ENCODE results near the gene SLC1A4.
"Not testable (repeated sequence)": the region's sequence is repeated elsewhere in the genome, so short reads cannot be mapped to it uniquely, and the experiment has no call there.

SLC1A4 gene

DNA sequence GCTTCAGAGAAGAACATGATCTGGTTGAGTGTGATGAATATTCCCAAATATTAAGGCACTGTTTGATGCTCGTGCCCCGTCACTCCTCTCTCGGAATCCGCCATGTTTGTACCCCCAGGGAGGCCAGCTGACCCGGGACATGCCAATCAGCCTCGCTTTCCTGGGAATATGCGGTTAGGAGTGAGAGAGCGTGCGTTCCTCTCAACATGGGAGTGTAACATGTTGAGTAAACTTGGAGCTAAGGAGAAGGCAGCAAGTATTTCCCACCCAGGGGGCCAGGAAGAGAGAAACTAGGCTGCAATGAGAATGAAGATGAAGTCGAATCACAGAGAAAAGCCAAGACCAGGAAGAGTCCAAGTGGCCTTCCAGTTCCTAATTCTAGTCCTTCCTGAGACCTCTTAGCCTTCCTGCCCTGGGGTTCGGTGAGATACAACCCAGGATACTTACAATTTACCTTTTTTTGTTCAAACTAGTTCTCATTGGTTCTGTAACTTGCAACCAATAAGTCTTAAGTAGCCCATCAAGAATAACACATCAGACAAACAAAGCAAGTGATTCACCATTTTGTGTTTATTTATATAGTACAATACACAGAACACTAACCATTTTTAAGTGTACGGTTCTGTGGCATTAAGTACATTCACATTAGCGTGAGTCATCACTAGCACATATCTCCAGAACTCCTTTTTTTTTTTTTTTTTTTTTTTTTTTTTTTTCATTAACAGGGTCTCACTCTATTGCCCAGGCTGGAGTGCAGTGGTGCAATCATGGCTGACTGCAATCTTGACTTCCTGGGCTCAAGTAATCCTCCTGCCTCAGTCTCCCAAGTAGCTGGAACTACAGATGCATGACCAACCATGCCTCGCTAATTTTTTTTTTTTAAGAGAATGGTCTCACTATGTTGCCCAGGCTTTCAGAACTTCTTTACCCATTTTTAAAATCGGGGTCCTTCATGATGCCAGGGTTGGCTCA lies 36.4 kb upstream of the SLC1A4 start:
- Mint-ChIP-seq H3K27me3 (no peaks in the 10 kb centered on the region), H3K4me1 (peaks cover 1% of the 10 kb centered on the region), H3K36me3 (ENCODE audit: low read depth) (peaks cover 1% of the 10 kb centered on the region), H3K4me3 (no peak overlapping the region), H3K27ac (no peak overlapping the region), H3K9me3 (no peaks in the 10 kb centered on the region)
- no peak for DNase-seq
- no peak for ATAC-seq

DNA sequence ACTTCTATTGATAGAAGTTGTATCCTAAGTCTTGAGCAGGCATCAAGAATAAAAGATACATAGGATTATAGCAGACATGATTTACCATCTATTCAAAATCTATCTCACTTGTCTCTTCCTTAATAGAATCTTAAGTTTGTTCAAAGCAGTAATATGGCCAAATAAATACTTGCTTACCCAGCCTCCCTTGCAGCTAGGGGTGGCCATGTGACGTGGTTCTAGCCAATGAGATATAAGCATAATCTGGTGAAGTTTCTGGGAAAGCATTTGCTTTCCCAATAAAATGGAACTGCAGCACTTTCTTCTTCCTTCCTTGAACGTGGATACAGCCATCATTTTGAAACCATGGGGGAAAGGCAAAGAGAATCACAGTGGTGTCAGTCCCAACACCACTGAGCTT lies 33.7 kb upstream of the SLC1A4 start:
- ATAC-seq = no peak
- H3K27ac Mint-ChIP-seq = no peak overlapping the region
- H3K9me3 Mint-ChIP-seq = no peaks in the 10 kb centered on the region
- no peaks in the 10 kb centered on the region for H3K27me3 Mint-ChIP-seq
- H3K36me3 Mint-ChIP-seq (ENCODE audit: low read depth) = peaks cover 1% of the 10 kb centered on the region
- H3K4me1 Mint-ChIP-seq = no peaks in the 10 kb centered on the region
- no peak overlapping the region for H3K4me3 Mint-ChIP-seq
- no peak for DNase-seq

GRCh38 chr2:64957109-64957903 lies 31.9 kb upstream of the SLC1A4 start:
- DNase-seq (no peak), ATAC-seq (no peak)
- H3K9me3 Mint-ChIP-seq = no peaks in the 10 kb centered on the region
- H3K27me3 Mint-ChIP-seq = no peaks in the 10 kb centered on the region
- H3K4me1 Mint-ChIP-seq = no peaks in the 10 kb centered on the region
- H3K27ac Mint-ChIP-seq = no peak overlapping the region
- H3K36me3 Mint-ChIP-seq (ENCODE audit: low read depth) = peaks cover 1% of the 10 kb centered on the region
- no peak overlapping the region for H3K4me3 Mint-ChIP-seq

DNA sequence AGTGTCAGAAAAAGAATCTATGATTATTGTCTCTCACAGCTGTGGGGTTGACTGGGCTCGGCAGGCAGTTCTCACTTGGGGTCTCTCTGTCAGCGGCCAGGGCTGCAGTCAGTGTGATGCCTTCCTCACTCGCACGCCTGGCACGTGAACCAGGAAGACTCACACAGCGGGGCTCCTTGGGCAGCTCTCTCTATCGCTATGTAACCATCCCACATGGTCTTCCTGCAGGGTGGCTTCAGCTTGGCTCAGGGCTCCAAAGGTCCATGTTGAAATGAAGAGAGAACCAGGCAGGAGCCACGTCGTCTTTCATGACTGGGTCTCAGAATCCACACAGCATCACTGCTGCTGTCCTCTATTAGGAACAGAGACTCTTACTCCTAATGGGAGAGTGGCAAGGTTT lies 30.6 kb upstream of the SLC1A4 start:
- H3K36me3 Mint-ChIP-seq (ENCODE audit: low read depth) = peaks cover 1% of the 10 kb centered on the region
- no peak overlapping the region for H3K27ac Mint-ChIP-seq
- no peak overlapping the region for H3K4me3 Mint-ChIP-seq
- no peaks in the 10 kb centered on the region for H3K27me3 Mint-ChIP-seq
- H3K4me1 Mint-ChIP-seq = no peaks in the 10 kb centered on the region
- H3K9me3 Mint-ChIP-seq = no peaks in the 10 kb centered on the region
- no peak for DNase-seq
- no peak for ATAC-seq

- no peaks in the 10 kb centered on the region for H3K4me1 Mint-ChIP-seq
- no peak for ATAC-seq
Observed at GRCh38 chr2:64960819-64961218, 28.4 kb upstream of the SLC1A4 start.

DNA sequence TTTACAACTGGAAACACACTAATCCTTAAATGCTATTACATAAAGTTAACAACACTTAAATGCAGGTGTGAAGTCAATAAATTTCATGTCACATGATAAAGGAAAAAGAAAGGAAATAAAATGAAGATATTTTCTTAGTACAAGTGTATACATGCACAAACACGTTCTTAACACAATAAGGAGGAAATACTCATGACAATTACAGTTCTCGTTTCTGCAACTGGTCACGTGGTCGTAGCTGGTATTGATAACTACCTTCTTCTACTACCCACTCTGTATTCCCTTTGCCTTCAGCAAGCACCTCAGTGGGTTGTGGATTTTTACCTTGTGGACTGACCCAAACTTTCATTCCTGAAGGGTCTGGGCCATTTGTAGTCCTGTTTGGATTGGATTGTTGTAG lies 26.1 kb upstream of the SLC1A4 start:
- not testable (repeated sequence) for H3K27me3 Mint-ChIP-seq; H3K36me3 Mint-ChIP-seq (ENCODE audit: low read depth); H3K4me3 Mint-ChIP-seq; H3K4me1 Mint-ChIP-seq; H3K27ac Mint-ChIP-seq; DNase-seq; H3K9me3 Mint-ChIP-seq; ATAC-seq

More at GRCh38 chr2:64960819-64961218, 28.4 kb upstream of the SLC1A4 start:
- Mint-ChIP-seq H3K4me3 (no peak overlapping the region), H3K27ac (no peak overlapping the region), H3K9me3 (no peaks in the 10 kb centered on the region), H3K36me3 (ENCODE audit: low read depth) (peaks cover 1% of the 10 kb centered on the region), H3K27me3 (no peaks in the 10 kb centered on the region)
- DNase-seq = no peak

DNA sequence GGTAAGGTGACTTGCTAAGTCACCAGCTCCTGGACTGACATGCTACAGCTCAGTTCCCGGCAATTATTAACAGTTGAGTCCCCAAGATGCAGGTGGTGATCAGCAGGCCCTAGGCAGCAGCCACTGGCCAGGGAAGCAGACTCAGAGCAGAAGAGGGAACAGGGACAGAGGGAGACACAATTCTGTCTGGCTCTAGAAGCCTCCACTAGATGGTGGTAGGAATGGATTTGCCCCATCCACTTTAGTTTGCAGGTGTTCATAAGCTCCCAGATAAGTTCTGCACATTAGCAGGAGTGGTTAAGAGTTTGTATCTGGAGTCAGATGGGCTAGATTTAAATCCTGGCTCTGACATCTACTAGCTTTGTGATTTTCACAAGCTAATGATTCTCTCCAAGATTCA lies 25.5 kb upstream of the SLC1A4 start:
- Mint-ChIP-seq H3K4me1 (no peaks in the 10 kb centered on the region), H3K9me3 (no peaks in the 10 kb centered on the region), H3K27me3 (no peaks in the 10 kb centered on the region), H3K27ac (no peak overlapping the region), H3K36me3 (ENCODE audit: low read depth) (no peaks in the 10 kb centered on the region), H3K4me3 (no peak overlapping the region)
- ATAC-seq (no peak), DNase-seq (no peak)

- no peaks in the 10 kb centered on the region for H3K27me3 Mint-ChIP-seq
- H3K27ac Mint-ChIP-seq = no peak overlapping the region
- H3K9me3 Mint-ChIP-seq = no peaks in the 10 kb centered on the region
Observed at GRCh38 chr2:64966017-64966416, 23.2 kb upstream of the SLC1A4 start.

DNA sequence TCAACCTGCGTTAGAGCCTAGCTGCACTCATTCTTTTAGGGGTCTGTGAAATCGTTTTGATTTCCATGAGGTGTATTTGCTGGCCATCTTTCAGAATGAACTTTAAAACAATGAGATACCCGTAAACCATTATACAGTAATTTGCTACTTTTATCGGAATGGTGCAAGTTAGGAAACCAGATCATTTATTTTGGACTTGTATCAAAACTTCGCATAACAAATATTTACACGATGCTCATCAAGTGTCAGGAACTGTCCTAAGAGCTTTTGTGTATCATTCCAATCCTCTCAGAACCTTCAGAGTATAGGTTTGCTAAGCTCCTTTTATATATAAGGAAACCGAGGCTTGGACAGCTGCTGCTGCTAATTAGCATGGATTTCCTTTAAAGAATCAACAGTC lies 22.4 kb upstream of the SLC1A4 start:
- H3K4me1 Mint-ChIP-seq = no peaks in the 10 kb centered on the region
- no peak overlapping the region for H3K4me3 Mint-ChIP-seq
- DNase-seq (no peak), ATAC-seq (no peak)
- H3K9me3 Mint-ChIP-seq = no peaks in the 10 kb centered on the region
- no peak overlapping the region for H3K27ac Mint-ChIP-seq
- no peaks in the 10 kb centered on the region for H3K36me3 Mint-ChIP-seq (ENCODE audit: low read depth)
- H3K27me3 Mint-ChIP-seq = no peaks in the 10 kb centered on the region

More at GRCh38 chr2:64966017-64966416, 23.2 kb upstream of the SLC1A4 start:
- no peaks in the 10 kb centered on the region for H3K36me3 Mint-ChIP-seq (ENCODE audit: low read depth)
- no peaks in the 10 kb centered on the region for H3K4me1 Mint-ChIP-seq
- H3K4me3 Mint-ChIP-seq = no peak overlapping the region
- ATAC-seq = no peak
- DNase-seq = no peak

DNA sequence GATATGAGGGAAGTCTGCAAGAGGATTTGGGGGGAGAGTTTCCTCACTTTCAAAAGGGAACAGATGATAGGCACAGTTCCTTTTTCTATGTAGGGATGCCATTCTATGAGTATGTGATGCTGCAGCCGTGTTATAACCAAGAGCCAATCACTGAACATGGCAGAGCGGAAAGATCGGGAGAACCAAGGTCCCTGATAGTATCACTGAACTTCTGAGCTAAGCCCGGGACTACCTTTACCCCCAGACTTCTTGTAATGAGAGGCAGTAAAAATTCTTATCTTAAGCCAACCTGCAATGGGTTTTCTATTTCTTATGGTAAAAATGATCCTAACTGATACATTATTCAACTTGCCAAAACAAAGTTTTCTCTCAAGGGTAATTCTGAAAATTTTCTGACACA lies 21.6 kb upstream of the SLC1A4 start:
- H3K4me3 Mint-ChIP-seq = no peak overlapping the region
- H3K9me3 Mint-ChIP-seq = no peaks in the 10 kb centered on the region
- no peaks in the 10 kb centered on the region for H3K4me1 Mint-ChIP-seq
- H3K36me3 Mint-ChIP-seq (ENCODE audit: low read depth) = no peaks in the 10 kb centered on the region
- no peak overlapping the region for H3K27ac Mint-ChIP-seq
- no peak for DNase-seq
- H3K27me3 Mint-ChIP-seq = no peaks in the 10 kb centered on the region
- ATAC-seq = no peak

DNA sequence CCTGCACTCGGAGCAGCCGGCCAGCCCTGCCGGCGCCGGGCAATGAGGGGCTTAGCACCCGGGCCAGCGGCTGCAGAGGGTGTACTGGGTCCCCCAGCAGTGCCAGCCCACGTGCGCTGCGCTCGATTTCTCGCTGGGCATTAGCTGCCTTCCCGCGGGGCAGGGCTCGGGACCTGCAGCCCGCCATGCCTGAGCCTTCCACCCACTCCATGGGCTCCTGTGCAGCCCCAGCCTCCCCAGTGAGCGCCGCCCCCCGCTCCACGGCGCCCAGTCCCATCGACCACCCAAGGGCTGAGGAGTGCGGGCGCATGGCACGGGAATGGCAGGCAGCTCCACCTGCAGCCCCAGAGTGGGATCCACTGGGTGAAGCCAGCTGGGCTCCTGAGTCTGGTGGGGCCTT lies 20.1 kb upstream of the SLC1A4 start:
- H3K4me1 Mint-ChIP-seq; H3K9me3 Mint-ChIP-seq; ATAC-seq; DNase-seq; H3K27me3 Mint-ChIP-seq; H3K27ac Mint-ChIP-seq; H3K36me3 Mint-ChIP-seq (ENCODE audit: low read depth); H3K4me3 Mint-ChIP-seq: not testable (repeated sequence)

- Mint-ChIP-seq H3K36me3 (ENCODE audit: low read depth) (no peaks in the 10 kb centered on the region), H3K9me3 (no peaks in the 10 kb centered on the region), H3K4me3 (no peak overlapping the region), H3K27ac (no peak overlapping the region), H3K4me1 (no peaks in the 10 kb centered on the region), H3K27me3 (no peaks in the 10 kb centered on the region)
- ATAC-seq (no peak), DNase-seq (no peak)
Observed at GRCh38 chr2:64970495-64970894, 18.7 kb upstream of the SLC1A4 start.

DNA sequence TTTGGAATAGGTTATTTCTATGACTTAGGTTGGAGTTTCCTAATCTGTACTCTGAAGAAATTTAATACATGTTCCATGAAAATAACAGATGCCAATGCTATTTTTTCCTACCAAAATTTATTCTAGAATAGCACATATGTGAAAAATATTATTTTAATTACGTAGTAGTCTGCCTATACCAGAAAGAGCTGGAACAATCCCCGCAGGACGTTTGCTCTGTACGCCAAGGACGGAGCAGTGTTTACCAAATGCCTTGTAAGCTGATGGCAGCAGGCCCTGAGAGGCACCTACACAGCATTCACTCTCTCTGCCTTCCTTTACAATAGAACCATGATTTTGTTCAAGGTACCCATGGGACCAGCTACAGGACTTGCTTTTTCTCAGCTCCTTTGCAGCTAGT lies 16.8 kb upstream of the SLC1A4 start:
- no peak for ATAC-seq
- Mint-ChIP-seq H3K27me3 (no peaks in the 10 kb centered on the region), H3K36me3 (ENCODE audit: low read depth) (no peaks in the 10 kb centered on the region), H3K4me1 (no peaks in the 10 kb centered on the region), H3K9me3 (no peaks in the 10 kb centered on the region), H3K27ac (no peak overlapping the region), H3K4me3 (no peak overlapping the region)
- DNase-seq = no peak

- H3K9me3 Mint-ChIP-seq = no peaks in the 10 kb centered on the region
- no peaks in the 10 kb centered on the region for H3K4me1 Mint-ChIP-seq
- DNase-seq = no peak
- H3K27me3 Mint-ChIP-seq = no peaks in the 10 kb centered on the region
- no peaks in the 10 kb centered on the region for H3K36me3 Mint-ChIP-seq (ENCODE audit: low read depth)
- ATAC-seq = no peak
- H3K4me3 Mint-ChIP-seq = no peak overlapping the region
- H3K27ac Mint-ChIP-seq = no peak overlapping the region
Observed at GRCh38 chr2:64972876-64973275, 16.3 kb upstream of the SLC1A4 start.

DNA sequence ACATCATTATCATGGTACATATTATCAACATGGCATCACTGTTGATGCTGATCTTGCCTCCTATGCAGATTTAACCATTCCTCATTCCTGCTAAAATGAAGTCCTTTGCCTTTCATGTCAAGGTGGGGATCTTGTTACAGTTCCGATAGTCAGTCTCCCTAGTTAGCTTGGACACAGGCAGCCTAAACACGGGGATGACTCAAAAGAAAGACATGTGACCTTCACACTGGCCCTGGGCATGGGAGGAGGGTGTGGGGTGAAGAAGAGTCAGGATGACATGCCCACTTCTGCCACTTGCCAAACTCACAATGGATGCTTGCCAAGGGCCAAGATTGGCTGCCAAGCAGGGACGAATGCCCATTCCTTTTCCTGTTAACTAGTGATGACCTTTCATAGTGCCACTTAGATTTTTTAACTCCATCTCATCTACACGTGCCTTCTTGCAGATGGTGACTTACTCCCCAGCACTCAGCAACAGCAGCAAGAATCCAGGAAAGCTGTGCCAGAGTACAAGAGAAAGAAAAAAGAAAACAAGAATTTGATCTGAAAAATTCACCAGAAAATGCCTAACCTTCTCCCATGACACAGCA lies 13.9 kb upstream of the SLC1A4 start:
- ATAC-seq (no peak), DNase-seq (no peak)
- Mint-ChIP-seq H3K9me3 (no peaks in the 10 kb centered on the region), H3K4me1 (no peaks in the 10 kb centered on the region), H3K36me3 (ENCODE audit: low read depth) (no peaks in the 10 kb centered on the region), H3K27ac (no peak overlapping the region), H3K27me3 (no peaks in the 10 kb centered on the region), H3K4me3 (no peak overlapping the region)
